Astrocyte of the cerebellum (primary cell): ENCODE results near the gene ALG13.
"Not testable (repeated sequence)": the region's sequence is repeated elsewhere in the genome, so short reads cannot be mapped to it uniquely, and the experiment has no call there.

Experiments
- DNase-seq: peaks from one replicate; pipeline ENCODE4 v3.0.0-alpha.2; 2011; ENCODE audit warnings: low read depth
- H3K4me3 ChIP-seq: 2 replicates; pipeline ENCODE4 v1.5.1; 2011; ENCODE audit warnings: mild to moderate bottlenecking, low read depth, low read length, moderate library complexity
- CTCF ChIP-seq: IDR thresholded peaks from 2 replicates; pipeline ENCODE4 v1.5.1; 2012; ENCODE audit warnings: low read length, low read depth, moderate library complexity, mild to moderate bottlenecking; ENCODE audit errors: missing control alignments
- in situ Hi-C: cut with HindIII; loops from 2 replicates; pipeline ENCODE4 v1.10.0; 2017; ENCODE audit warnings: low sequenced_read_pairs

ALG13 gene

GRCh38 chrX:111680988-111681779, at the start of gene ALG13:
Gene ALG13 (plus strand): TSS chrX:111681170. CDS start chrX:111681219, 49 bp downstream.
- peak; percentile 68 for DNase-seq
- in situ Hi-C loops, result no loop called here
- peak; percentile 70 for TF ChIP-seq CTCF
- H3K4me3 ChIP-seq, result peak within 1 kb of the TSS; percentile 70

GRCh38 chrX:111634823-111635729, 45.9 kb upstream of the ALG13 start:
- no peak for DNase-seq
- in situ Hi-C loops, result no loop called here
- H3K4me3 ChIP-seq, result no peak overlapping the region
- TF ChIP-seq CTCF, result no peak

- in situ Hi-C loops, result no loop called here
- TF ChIP-seq CTCF, result no peak
- H3K4me3 ChIP-seq, result no peak overlapping the region
- DNase-seq, result no peak
Measured at GRCh38 chrX:111641969-111642368, 39.0 kb upstream of the ALG13 start.

- DNase-seq, H3K4me3 ChIP-seq, in situ Hi-C loops: not testable (repeated sequence)
Measured at GRCh38 chrX:111645165-111645564, 35.8 kb upstream of the ALG13 start.

GRCh38 chrX:111645607-111646006, 35.4 kb upstream of the ALG13 start:
- DNase-seq, result no peak
- no peak overlapping the region for H3K4me3 ChIP-seq
- in situ Hi-C loops, result no loop called here
- no peak for TF ChIP-seq CTCF

- H3K4me3 ChIP-seq, result no peak overlapping the region
- no peak for DNase-seq
- in situ Hi-C loops, result no loop called here
- TF ChIP-seq CTCF, result no peak
Measured at GRCh38 chrX:111646515-111646914, 34.5 kb upstream of the ALG13 start.
